H9 (cell line): ENCODE measurements around the gene TMEM135. TPM values are rescaled to one million over a fixed set of nuclear protein-coding genes. Genes with fewer than 3 reads are reported as not detected.

Experiments used
- DNase-seq: peaks from one replicate; pipeline ENCODE4 v3.0.0-alpha.2; 2017
- H2AFZ ChIP-seq: one replicate; pipeline ENCODE4 v1.6.1; 2013; ENCODE audit warnings: mild to moderate bottlenecking, low read length, control low read depth, moderate library complexity
- H2AK5ac ChIP-seq: 2 replicates; pipeline ENCODE4 v1.6.1; 2013; ENCODE audit warnings: low read length, control low read depth, mixed read lengths; ENCODE audit not compliant: insufficient read length
- H2BK120ac ChIP-seq: one replicate; pipeline ENCODE4 v1.6.1; 2013; ENCODE audit warnings: low read depth, mild to moderate bottlenecking, low read length, control low read depth, inconsistent platforms; ENCODE audit not compliant: poor library complexity, severe bottlenecking
- H2BK12ac ChIP-seq: 2 replicates; pipeline ENCODE4 v1.6.1; 2013; ENCODE audit warnings: low read length, control low read depth, mixed read lengths, low read depth; ENCODE audit not compliant: insufficient read length
- H2BK15ac ChIP-seq: 2 replicates; pipeline ENCODE4 v1.6.1; 2013; ENCODE audit warnings: low read depth, low read length, control low read depth
- H2BK20ac ChIP-seq: one replicate; pipeline ENCODE4 v1.6.1; 2013; ENCODE audit warnings: low read depth, mild to moderate bottlenecking, low read length, control low read depth, inconsistent platforms; ENCODE audit not compliant: poor library complexity, severe bottlenecking
- H2BK5ac ChIP-seq: 2 replicates; pipeline ENCODE4 v1.6.1; 2013; ENCODE audit warnings: low read length, control low read depth, mixed read lengths; ENCODE audit not compliant: insufficient read length
- H3K14ac ChIP-seq: 2 replicates; pipeline ENCODE4 v1.6.1; 2013; ENCODE audit warnings: low read length, control low read depth; ENCODE audit not compliant: insufficient read depth
- H3K18ac ChIP-seq: 2 replicates; pipeline ENCODE4 v1.6.1; 2013; ENCODE audit warnings: low read depth, mild to moderate bottlenecking, mixed read lengths, low read length, control low read depth; ENCODE audit not compliant: insufficient read length
- H3K23ac ChIP-seq: 2 replicates; pipeline ENCODE4 v1.6.1; 2013; ENCODE audit warnings: low read length, control low read depth, mixed read lengths, low read depth; ENCODE audit not compliant: insufficient read length
- H3K23me2 ChIP-seq: 2 replicates; pipeline ENCODE4 v1.6.1; 2013; ENCODE audit warnings: low read depth, mild to moderate bottlenecking, mixed read lengths, low read length, control low read depth; ENCODE audit not compliant: insufficient read length, poor library complexity, severe bottlenecking
- H3K27ac ChIP-seq: 2 replicates; pipeline ENCODE4 v1.5.1; 2013; ENCODE audit warnings: low read length, control low read depth, mixed read lengths, low read depth; ENCODE audit not compliant: insufficient read length
- H3K27me3 ChIP-seq: 2 replicates; pipeline ENCODE4 v1.6.1; 2013; ENCODE audit warnings: low read length, control low read depth, inconsistent platforms; ENCODE audit not compliant: insufficient read depth
- H3K4ac ChIP-seq: 2 replicates; pipeline ENCODE4 v1.6.1; 2013; ENCODE audit warnings: low read depth, mild to moderate bottlenecking, control low read depth, inconsistent platforms, low read length, moderate library complexity
- H3K4me1 ChIP-seq: 2 replicates; pipeline ENCODE4 v1.6.1; 2013; ENCODE audit warnings: low read length, control low read depth, inconsistent platforms; ENCODE audit not compliant: insufficient read depth
- H3K4me2 ChIP-seq: 2 replicates; pipeline ENCODE4 v1.6.1; 2013; ENCODE audit warnings: low read length, control low read depth, mixed read lengths; ENCODE audit not compliant: insufficient read length, insufficient read depth
- H3K56ac ChIP-seq: 2 replicates; pipeline ENCODE4 v1.6.1; 2013; ENCODE audit warnings: low read depth, mild to moderate bottlenecking, mixed read lengths, low read length, control low read depth; ENCODE audit not compliant: insufficient read length
- H3K79me1 ChIP-seq: 2 replicates; pipeline ENCODE4 v1.6.1; 2013; ENCODE audit warnings: low read depth, mild to moderate bottlenecking, moderate library complexity, low read length, control low read depth, inconsistent platforms; ENCODE audit not compliant: insufficient read depth, poor library complexity, severe bottlenecking
- H3K79me2 ChIP-seq: 2 replicates; pipeline ENCODE4 v1.6.1; 2013; ENCODE audit warnings: low read length, control low read depth, inconsistent platforms; ENCODE audit not compliant: insufficient read depth
- H3K9ac ChIP-seq: 2 replicates; pipeline ENCODE4 v1.6.1; 2013; ENCODE audit warnings: low read length, control low read depth, mixed read lengths; ENCODE audit not compliant: insufficient read length; ENCODE audit errors: extremely low read depth
- H3K9me3 ChIP-seq: one replicate; pipeline ENCODE4 v1.6.1; 2013; ENCODE audit warnings: low read depth, low read length, inconsistent platforms; ENCODE audit not compliant: control insufficient read depth
- H3T11ph ChIP-seq: one replicate; pipeline ENCODE4 v1.6.1; 2013; ENCODE audit warnings: mild to moderate bottlenecking, low read length, control low read depth, inconsistent platforms
- H4K20me1 ChIP-seq: one replicate; pipeline ENCODE4 v1.6.1; 2013; ENCODE audit not compliant: control insufficient read depth, insufficient read length, insufficient read depth
- H4K5ac ChIP-seq: 2 replicates; pipeline ENCODE4 v1.6.1; 2013; ENCODE audit warnings: low read depth, mild to moderate bottlenecking, mixed read lengths, low read length, control low read depth; ENCODE audit not compliant: insufficient read length
- H4K8ac ChIP-seq: replicated peaks from 2 replicates; pipeline ENCODE4 v1.6.1; 2013; ENCODE audit warnings: low read length, control low read depth, mixed read lengths, low read depth; ENCODE audit not compliant: insufficient read length
- H4K91ac ChIP-seq: 2 replicates; pipeline ENCODE4 v1.6.1; 2013; ENCODE audit warnings: low read depth, mild to moderate bottlenecking, moderate library complexity, mixed read lengths, low read length, control low read depth; ENCODE audit not compliant: insufficient read length
- H3K27ac Mint-ChIP-seq, 3 experiments: 2 replicates in 2 of 3; 3 replicates in 1 of 3; pipeline ENCODE4 v1.8.0; 2020 to 2021; ENCODE audit warnings: mixed read lengths in 3 of 3, mild to moderate bottlenecking in 1 of 3, moderate library complexity in 1 of 3
- H3K27me3 Mint-ChIP-seq: 2 replicates; pipeline ENCODE4 v1.8.0; 2021; ENCODE audit warnings: low read depth, mild to moderate bottlenecking, moderate library complexity, mixed read lengths
- H3K36me3 Mint-ChIP-seq, 3 experiments: 2 replicates in 2 of 3; 3 replicates in 1 of 3; pipeline ENCODE4 v1.8.0; 2020 to 2021; ENCODE audit warnings: low read depth in 3 of 3, mixed read lengths in 3 of 3; ENCODE audit not compliant: insufficient read depth in 1 of 3
- H3K4me1 Mint-ChIP-seq, 2 experiments: 2 replicates each; pipeline ENCODE4 v1.8.0; 2020; ENCODE audit warnings: mixed read lengths in 2 of 2
- H3K4me3 Mint-ChIP-seq, 2 experiments: 2 replicates in 1 of 2; 3 replicates in 1 of 2; pipeline ENCODE4 v1.8.0; 2020 to 2021; ENCODE audit warnings: mild to moderate bottlenecking in 2 of 2, mixed read lengths in 2 of 2, moderate library complexity in 1 of 2
- H3K9me3 Mint-ChIP-seq, 2 experiments: 2 replicates in 1 of 2; 3 replicates in 1 of 2; pipeline ENCODE4 v1.8.0; 2020; ENCODE audit warnings: mild to moderate bottlenecking in 2 of 2, mixed read lengths in 2 of 2, moderate library complexity in 1 of 2
- WGBS: extraction: QIAGEN DNeasy Blood & Tissue Kit; methylation state at CpG from one replicate; pipeline ENCODE4 v1.1.7; 2013; ENCODE audit warnings: missing lambda C conversion rate, low lambda C conversion rate, mixed read lengths; ENCODE audit not compliant: insufficient read length; ENCODE audit errors: extremely low coverage; 5-methylcytosine and 5-hydroxymethylcytosine counted together
- total RNA-seq: library from RNA; stranded (reverse); gene quantifications from 2 replicates; pipeline ENCODE4 v1.2.1, GENCODE V29; 2021
- TF ChIP-seq, protein P1 (sequence below): fragments of 200-600 bp; sonication (generic); conservative IDR thresholded peaks from 3 replicates; pipeline ENCODE4 v1.8.0; 2021; ENCODE audit warnings: antibody characterized with exemption, mild to moderate bottlenecking

TMEM135 gene
- total RNA-seq, 1 experiment from 2014 or later, result 25.2 TPM

DNA sequence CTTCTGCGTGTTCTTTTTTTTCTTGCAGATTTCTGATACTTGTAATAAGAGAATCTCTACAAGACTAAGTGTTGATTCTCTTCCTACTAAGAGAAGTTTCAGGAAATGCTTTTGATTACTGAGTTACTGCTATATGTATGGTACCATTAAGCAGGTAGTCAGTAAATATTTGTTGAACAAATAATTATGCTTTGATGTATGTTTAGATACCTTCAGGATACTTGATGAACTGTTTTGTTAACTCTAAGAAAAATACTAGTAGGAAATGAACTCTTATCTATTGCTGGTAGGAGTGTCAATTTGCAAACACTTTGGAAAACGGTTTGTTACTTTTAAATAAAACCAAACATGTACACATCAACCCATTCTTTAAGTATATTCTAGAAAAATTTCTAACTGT lies 90.6 kb downstream of the TMEM135 start:
- H3K23me2 ChIP-seq, result no peaks in the 10 kb centered on the region

More for the DNA sequence above, 90.6 kb downstream of the TMEM135 start:
- Histone ChIP-seq H2BK15ac (no peak overlapping the region), H4K5ac (no peak overlapping the region), H4K20me1 (no peaks in the 10 kb centered on the region), H3K9me3 (no peaks in the 10 kb centered on the region), H2AFZ (no peak overlapping the region), H3K23ac (no peak overlapping the region), H3K79me1 (no peaks in the 10 kb centered on the region), H3K9ac (no peak overlapping the region), H3T11ph (no peak overlapping the region), H3K14ac (no peak overlapping the region), H2BK20ac (no peak overlapping the region), H4K91ac (no peak overlapping the region), H2BK120ac (no peak overlapping the region), H3K56ac (no peak overlapping the region), H3K4me2 (no peak overlapping the region), H3K27ac (no peak overlapping the region), H3K18ac (no peak overlapping the region), H2BK5ac (no peak overlapping the region), H2AK5ac (no peak overlapping the region), H3K4me1 (no peaks in the 10 kb centered on the region), H3K4ac (no peak overlapping the region), H3K79me2 (no peaks in the 10 kb centered on the region), H4K8ac (no peak overlapping the region), H2BK12ac (no peak overlapping the region), H3K27me3 (no peaks in the 10 kb centered on the region)
- Mint-ChIP-seq H3K36me3 (no peaks in the 10 kb centered on the region; a peak in 1 of 7 replicates), H3K9me3 (peaks cover 3 to 9% of the 10 kb centered on the region in 2 experiments; a peak in 3 of 5 replicates), H3K4me1 (no peaks in the 10 kb centered on the region), H3K27me3 (no peaks in the 10 kb centered on the region), H3K4me3 (no peak overlapping the region), H3K27ac (no peak overlapping the region; a peak in 1 of 7 replicates)
- no peak for DNase-seq
- TF ChIP-seq, protein P1, sequence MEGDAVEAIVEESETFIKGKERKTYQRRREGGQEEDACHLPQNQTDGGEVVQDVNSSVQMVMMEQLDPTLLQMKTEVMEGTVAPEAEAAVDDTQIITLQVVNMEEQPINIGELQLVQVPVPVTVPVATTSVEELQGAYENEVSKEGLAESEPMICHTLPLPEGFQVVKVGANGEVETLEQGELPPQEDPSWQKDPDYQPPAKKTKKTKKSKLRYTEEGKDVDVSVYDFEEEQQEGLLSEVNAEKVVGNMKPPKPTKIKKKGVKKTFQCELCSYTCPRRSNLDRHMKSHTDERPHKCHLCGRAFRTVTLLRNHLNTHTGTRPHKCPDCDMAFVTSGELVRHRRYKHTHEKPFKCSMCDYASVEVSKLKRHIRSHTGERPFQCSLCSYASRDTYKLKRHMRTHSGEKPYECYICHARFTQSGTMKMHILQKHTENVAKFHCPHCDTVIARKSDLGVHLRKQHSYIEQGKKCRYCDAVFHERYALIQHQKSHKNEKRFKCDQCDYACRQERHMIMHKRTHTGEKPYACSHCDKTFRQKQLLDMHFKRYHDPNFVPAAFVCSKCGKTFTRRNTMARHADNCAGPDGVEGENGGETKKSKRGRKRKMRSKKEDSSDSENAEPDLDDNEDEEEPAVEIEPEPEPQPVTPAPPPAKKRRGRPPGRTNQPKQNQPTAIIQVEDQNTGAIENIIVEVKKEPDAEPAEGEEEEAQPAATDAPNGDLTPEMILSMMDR, result no peak
- no CpG with 5 or more reads among the region's 2 CpGs for WGBS
